GM23248 (cell line): Measurements from ENCODE around the gene PDIA5.

Experiments
- EZH2 ChIP-seq: fragments of 200-600 bp; sonication (generic); IDR thresholded peaks from 2 replicates; pipeline ENCODE4 v1.6.1; 2018; ENCODE audit warnings: antibody characterized with exemption, mild to moderate bottlenecking; ENCODE audit not compliant: insufficient read depth, poor library complexity, severe bottlenecking
- EZH2phosphoT487 ChIP-seq: fragments of 200-600 bp; sonication (generic); IDR thresholded peaks from 2 replicates; pipeline ENCODE4 v1.6.1; 2018; ENCODE audit warnings: antibody characterized with exemption, moderate library complexity, mild to moderate bottlenecking, low read depth; ENCODE audit not compliant: insufficient read depth

- TF ChIP-seq EZH2phosphoT487: no peak
- TF ChIP-seq EZH2: no peak
Measured at GRCh38 chr3:123152687-123153086, 85.9 kb downstream of the PDIA5 start.
